NCI-H1930 (cell line): ENCODE data around the gene SEPHS1.
"Not testable (repeated sequence)": the region's sequence is repeated elsewhere in the genome, so short reads cannot be mapped to it uniquely, and the experiment has no call there.

Source experiments
- DNase-seq, 2 experiments: peaks; one replicate each; lab custom pipeline; 2025; lab: John Stamatoyannopoulos, UW

SEPHS1 gene, protein sequence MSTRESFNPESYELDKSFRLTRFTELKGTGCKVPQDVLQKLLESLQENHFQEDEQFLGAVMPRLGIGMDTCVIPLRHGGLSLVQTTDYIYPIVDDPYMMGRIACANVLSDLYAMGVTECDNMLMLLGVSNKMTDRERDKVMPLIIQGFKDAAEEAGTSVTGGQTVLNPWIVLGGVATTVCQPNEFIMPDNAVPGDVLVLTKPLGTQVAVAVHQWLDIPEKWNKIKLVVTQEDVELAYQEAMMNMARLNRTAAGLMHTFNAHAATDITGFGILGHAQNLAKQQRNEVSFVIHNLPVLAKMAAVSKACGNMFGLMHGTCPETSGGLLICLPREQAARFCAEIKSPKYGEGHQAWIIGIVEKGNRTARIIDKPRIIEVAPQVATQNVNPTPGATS

GRCh38 chr10:13348216-13349017 is at the start of gene SEPHS1:
Gene SEPHS1, minus strand, starts transcription at chr10:13348293. Its CDS starts 3,343 bp downstream, at chr10:13344950.
- peak; percentile 38 to 52 for DNase-seq

- no peak for DNase-seq
Measured at GRCh38 chr10:13397052-13397451, 49.0 kb upstream of the SEPHS1 start.

DNA sequence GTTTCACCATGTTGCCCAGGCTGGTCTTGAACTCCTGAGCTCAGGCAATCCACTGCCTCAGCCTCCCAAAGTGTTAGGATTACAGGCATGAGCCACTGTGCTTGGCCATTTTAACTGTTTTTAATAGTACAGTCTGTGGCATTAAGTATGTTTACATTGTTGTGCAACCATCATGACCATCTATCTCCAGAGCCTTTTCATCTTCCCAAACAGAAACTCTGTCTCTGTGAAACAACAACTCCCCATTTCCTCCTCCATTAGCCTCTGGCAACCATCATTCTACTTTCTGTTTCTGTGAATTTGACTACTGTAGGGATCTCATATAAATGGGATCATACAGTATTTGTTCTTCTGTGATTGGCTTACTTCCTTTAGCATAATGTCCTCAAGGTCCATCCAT is 48.3 kb upstream of the SEPHS1 start:
- DNase-seq = no peak

DNA sequence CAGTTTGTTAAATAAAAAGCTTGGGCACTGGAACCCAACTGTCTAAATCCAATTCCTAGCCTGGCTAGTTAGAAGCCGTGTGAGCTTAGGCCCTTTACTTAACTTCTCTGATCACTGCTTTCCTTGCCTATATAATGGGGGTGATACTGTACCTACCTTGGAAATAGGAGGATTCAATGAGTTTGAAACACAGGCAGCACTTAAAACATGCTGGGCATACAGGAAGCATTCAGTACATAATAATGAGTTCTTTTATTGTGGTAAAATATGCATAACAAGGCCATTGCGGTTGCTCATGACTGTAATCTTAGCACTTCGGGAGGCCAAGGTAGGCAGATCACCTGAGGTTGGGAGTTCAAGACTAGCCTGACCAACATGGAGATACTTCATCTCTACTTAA is 47.4 kb upstream of the SEPHS1 start:
- DNase-seq = no peak

GRCh38 chr10:13393640-13394039 is 45.5 kb upstream of the SEPHS1 start:
- DNase-seq = no peak

DNA sequence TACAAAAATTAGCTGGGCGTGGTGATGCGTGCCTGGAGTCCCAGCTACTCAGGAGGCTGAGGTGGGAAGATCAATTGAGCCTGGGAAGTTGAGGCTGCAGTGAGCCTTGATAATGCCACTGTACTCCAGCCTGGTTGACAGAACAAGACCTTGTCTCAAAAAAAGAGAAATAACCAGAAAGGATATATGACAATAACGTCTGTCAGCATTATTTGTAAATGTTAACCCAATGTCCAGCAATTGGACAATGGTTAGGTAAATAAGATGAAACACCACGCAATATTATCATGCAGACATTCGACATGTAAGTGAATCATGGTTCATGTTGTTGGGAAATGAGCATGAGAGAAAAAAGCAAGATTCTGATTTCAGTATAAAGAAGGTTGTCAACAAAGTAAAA is 44.6 kb upstream of the SEPHS1 start:
- DNase-seq = no peak

- no peak for DNase-seq
Measured at GRCh38 chr10:13390604-13391522, 42.8 kb upstream of the SEPHS1 start.

DNA sequence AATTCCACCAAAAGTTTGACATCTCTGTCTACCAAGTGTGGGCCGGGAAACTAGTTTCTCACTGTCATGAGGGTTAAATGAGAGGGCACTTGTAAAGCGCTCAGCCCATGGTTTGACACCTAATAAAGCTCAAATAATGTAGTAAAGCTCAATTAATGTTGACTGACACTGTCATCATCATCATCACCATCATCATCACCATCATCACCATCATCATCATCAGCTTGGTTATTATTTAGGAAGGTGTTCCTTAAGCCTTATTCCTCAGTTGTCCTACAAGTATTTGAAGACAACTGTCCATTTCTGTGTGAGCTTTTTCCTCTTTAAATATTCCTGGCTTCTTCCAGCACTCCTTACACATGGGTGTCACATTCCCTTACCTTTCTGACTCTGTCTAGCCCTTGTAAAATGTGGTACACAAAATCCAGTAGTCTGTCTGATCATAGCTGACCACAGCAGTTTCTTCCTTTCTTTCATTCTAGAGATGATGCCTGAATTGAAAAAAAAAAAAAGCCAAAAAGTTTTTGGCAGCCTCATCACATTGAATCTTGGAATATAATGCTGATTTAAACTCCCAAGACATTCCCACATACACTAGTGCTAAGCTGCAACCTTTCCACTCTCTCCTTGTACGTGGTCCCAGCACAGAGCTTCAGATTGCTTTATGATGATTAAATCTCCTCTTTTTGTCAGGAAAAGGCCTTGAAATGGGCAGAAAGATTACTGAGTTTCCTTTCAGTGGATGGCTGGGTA is 40.6 kb upstream of the SEPHS1 start:
- DNase-seq = no peak

DNA sequence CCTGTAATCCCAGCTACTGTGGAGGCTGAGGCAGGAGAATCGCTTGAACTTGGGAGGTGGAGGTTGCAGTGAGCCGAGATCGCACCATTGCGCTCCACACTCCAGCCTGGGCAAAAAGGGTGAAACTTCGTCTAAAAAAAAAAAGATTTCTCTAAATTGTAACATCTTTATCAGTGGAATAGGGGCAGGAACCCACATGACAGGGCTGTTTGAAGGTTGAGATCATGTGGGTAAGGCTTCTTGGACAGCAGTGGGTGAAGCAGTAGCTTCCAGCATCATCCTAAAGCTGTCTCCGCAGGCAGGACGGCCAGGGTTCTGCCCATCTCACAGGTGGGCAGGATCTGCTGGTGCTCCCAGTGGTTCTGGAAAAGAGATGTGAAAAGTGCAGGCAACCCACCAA is 37.9 kb upstream of the SEPHS1 start:
- no peak for DNase-seq

GRCh38 chr10:13383399-13383761 is 35.3 kb upstream of the SEPHS1 start:
- DNase-seq = no peak

GRCh38 chr10:13382703-13383398 is 34.8 kb upstream of the SEPHS1 start:
- no peak for DNase-seq

GRCh38 chr10:13379061-13379460 is 31.0 kb upstream of the SEPHS1 start:
- not testable (repeated sequence) for DNase-seq

- DNase-seq = no peak
Measured at GRCh38 chr10:13376746-13377145, 28.7 kb upstream of the SEPHS1 start.

DNA sequence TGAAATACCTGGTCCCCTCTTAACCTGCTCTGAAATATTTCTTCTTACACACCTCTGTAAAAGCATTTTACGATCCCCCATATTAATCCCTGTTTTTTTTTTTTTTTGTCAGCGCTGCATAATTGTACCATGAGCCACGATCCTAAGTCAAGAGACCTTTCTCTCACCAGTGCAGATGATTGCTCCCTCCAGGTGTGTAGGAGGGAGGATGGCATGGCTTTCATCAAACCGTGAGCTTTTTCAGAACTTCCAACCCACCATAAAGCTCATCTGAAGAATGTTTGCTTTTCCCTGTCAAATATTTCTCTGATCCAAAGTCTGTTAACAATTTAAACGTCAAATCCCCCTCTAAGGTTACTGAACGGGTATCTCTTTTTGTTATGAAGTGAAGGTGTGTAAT is 28.2 kb upstream of the SEPHS1 start:
- DNase-seq = no peak

DNA sequence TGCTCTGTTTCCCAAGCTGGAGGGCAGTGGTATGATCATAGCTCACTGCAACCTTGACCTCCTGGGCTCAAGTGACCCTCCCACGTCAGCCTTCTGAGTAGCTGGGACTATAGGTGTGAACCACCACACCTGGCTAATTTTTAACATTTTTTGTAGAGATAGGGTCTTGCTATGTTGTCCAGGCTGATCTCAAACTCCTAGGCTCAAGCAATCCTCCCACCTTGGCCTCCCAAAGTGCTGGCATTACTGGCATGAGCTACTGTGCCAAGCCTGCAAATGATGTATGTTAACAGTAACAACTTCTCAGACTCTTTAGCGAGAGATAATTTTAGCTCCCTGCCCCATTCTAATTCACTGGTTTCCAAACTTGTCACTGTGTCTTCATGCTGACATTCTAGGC is 27.7 kb upstream of the SEPHS1 start:
- no peak for DNase-seq

DNA sequence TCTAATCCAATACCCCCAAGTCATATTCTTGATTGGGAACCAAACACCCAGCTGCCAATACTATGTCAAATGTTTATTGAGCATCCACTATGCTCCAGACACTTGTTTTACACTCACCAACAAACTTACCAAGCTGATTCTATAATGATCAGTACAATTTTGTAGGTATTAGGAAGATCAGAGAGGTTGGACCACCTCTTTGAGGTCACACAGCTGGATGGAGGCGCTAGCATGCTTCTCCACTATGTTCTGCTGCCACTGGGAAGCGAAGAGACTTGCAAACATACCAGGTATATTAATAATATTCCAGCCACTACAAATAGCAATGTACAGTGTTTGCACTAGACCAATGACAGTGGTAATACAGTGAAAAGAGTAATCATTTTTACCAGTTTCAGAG is 25.6 kb upstream of the SEPHS1 start:
- no peak for DNase-seq

DNA sequence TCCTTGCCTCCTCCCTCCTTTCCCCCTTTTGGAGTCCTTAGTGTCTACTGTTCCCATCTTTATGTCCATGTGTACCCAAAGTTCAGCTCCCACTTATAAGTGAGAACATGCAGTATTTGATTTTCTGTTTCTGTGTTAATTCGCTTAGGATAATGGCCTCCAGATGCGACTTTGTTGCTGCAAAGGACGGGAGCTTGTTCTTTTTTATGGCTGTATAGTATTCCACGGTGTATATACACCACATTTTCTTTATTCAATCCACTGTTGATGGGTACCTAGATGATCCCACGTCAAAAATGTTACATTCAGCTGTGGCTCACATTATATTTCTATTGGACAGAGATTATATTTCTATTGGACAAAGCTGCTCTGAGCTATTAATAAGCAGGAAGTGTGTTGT is 24.4 kb upstream of the SEPHS1 start:
- DNase-seq = no peak

GRCh38 chr10:13371897-13372470 is 23.9 kb upstream of the SEPHS1 start:
- peak; percentile 30 to 43 for DNase-seq

GRCh38 chr10:13366891-13367290 is 18.8 kb upstream of the SEPHS1 start:
- DNase-seq = no peak

DNA sequence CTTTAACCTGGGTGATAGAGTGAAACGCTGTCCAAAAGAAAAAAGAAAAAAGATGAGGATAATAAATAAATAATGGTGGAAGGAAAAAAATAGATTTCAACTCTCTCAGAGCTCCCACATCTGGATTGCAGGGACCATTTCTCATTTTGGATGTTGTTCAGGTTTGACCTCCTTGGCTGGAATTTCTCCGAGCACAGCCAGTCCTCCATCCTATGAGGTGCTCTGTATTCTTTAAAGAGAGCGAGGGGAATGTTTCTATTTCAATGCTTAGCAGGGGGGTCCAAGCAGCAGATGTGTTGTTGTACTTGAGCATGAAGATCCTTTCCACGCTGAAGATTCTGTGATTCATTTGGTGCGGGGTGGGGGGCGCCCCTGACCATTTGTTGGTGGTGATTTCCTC is 17.7 kb upstream of the SEPHS1 start:
- DNase-seq = no peak

DNA sequence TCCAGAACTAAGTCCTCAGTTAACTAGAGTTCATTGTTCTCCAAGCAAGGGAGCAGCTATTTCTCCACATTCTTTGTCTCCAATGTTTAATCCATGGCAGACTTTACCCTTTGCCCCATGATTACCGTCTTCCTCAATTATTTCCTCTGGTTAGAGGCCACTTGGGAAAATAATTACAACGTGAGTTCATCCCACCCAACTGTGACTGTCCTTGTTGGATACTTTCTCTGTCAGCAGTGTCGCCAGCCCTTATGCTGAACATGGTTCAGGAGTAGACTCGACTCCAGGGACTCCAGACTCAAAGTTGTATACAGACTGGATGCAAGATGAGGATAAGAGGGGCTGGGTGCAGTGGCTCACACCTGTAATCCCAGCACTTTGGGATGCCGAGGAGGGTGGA is 17.1 kb upstream of the SEPHS1 start:
- DNase-seq = no peak
